BLaER1 treated with 17β-estradiol and CSF1 and Interleukin-3, amounts not matched to agents 10 nM and 100 nM (cell line): ENCODE results near the gene CETP.
"Not testable (repeated sequence)": the region's sequence is repeated elsewhere in the genome, so short reads cannot be mapped to it uniquely, and the experiment has no call there.

ENCODE experiments used
- H3K27ac ChIP-seq, 11 experiments: shearing (Covaris generic); formaldehyde crosslinking; 2 replicates each; pipeline ENCODE4 v1.8.1; 2022
- H3K27me3 ChIP-seq, 11 experiments: shearing (Covaris generic); formaldehyde crosslinking; 2 replicates each; pipeline ENCODE4 v1.8.1; 2022
- H3K36me3 ChIP-seq, 11 experiments: shearing (Covaris generic); formaldehyde crosslinking; 2 replicates each; pipeline ENCODE4 v1.8.1; 2022
- H3K4me1 ChIP-seq, 10 experiments: shearing (Covaris generic); formaldehyde crosslinking; 2 replicates each; pipeline ENCODE4 v1.8.1; 2022
- H3K4me2 ChIP-seq, 11 experiments: shearing (Covaris generic); formaldehyde crosslinking; 2 replicates each; pipeline ENCODE4 v1.8.1; 2022
- H3K4me3 ChIP-seq, 10 experiments: shearing (Covaris generic); formaldehyde crosslinking; 2 replicates each; pipeline ENCODE4 v1.8.1; 2022
- H3K9ac ChIP-seq, 11 experiments: shearing (Covaris generic); formaldehyde crosslinking; 2 replicates each; pipeline ENCODE4 v1.8.1; 2022
- H3K9me3 ChIP-seq, 11 experiments: shearing (Covaris generic); formaldehyde crosslinking; replicated peaks in 1 of 11; 2 replicates each; pipeline ENCODE4 v1.8.1; 2022
- H4K20me1 ChIP-seq, 11 experiments: shearing (Covaris generic); formaldehyde crosslinking; 2 replicates each; pipeline ENCODE4 v1.8.1; 2022
- Cebpa-rat ChIP-seq, 11 experiments: shearing (Covaris generic); IDR thresholded peaks; 2 replicates each; pipeline ENCODE4 v1.8.1; 2022

The CETP gene

GRCh38 chr16:56970934-56971767 is 9.4 kb downstream of the CETP start:
- H3K4me3 ChIP-seq, result no peak overlapping the region
- peak overlapping the region in 10 of 11 experiments; percentile 23 to 86 (median 74); a peak in 19 of 22 replicates for H3K4me2 ChIP-seq
- peak overlapping the region in 4 of 11 experiments; percentile 37 to 61 (median 48); a peak in 7 of 22 replicates for H3K27ac ChIP-seq
- H4K20me1 ChIP-seq, result no peaks in the 10 kb centered on the region
- no peaks in the 10 kb centered on the region for H3K9me3 ChIP-seq
- H3K4me1 ChIP-seq, result peaks cover 33 to 85% (median 71%) of the 10 kb centered on the region in 10 experiments
- no peaks in the 10 kb centered on the region for H3K27me3 ChIP-seq
- no peak for TF ChIP-seq Cebpa-rat (IDR thresholded peaks at IDR 0.05)
- H3K36me3 ChIP-seq, result no peaks in the 10 kb centered on the region
- peak overlapping the region in 4 of 11 experiments; percentile 13 to 54 (median 34); a peak in 6 of 22 replicates for H3K9ac ChIP-seq

DNA sequence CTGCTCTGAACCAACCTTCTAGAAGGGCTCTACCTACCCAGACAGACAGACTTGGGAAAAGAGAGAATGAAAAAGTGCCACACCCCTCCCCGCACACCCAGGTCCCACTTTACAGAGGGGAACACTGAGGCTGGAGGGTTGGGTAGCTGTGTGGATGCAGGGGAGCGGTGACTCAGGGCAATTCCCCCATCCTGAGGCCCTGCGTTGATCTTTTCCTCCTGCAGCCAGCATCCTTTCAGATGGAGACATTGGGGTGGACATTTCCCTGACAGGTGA is 10.0 kb downstream of the CETP start:
- no peak overlapping the region for H3K4me3 ChIP-seq

DNA sequence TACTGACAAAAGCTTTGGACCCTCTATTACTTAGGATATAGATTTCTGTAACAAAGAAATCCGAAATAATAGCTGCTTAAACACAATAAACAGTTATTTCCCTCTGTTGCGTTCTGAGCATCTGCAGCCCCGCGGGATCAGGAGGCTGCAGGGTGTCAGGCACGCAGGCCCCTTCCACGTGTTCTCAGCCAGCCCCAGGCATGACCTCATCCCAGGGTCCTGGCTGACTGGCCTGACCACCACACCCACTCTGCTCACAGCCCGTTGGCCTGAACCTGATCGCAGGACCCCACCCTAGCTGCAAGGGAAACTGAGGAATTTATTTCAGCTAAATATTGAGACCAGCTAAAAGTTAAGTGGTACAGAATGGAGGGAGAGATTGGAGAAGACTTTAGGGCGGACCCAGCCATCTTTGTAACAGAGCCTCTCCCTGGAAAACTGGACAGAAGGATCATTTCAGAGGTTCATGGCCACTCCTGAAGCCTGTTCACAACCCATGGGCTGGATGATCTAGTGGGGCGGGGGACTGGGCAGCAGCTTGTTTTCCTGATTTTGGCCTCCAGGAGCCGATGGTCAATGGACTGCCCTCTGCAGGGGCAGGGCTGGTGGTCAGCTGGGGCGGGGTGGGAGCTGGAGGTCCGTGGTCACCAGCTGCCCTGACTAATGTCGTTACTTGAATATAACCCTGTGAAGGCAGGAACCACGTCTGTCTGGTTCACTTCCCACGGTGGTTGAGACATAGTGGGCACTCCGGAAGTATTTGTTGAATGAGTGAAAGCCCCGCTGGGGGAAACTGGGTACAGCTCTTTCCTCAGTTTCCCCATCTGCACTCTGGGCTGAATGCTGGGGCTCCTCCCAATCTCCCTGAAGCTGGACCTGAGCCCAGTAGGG is 10.9 kb downstream of the CETP start:
- Histone ChIP-seq H3K27me3 (no peaks in the 10 kb centered on the region), H3K27ac (peak overlapping the region in 8 of 11 experiments; percentile 12 to 61 (median 34); a peak in 11 of 22 replicates), H4K20me1 (no peaks in the 10 kb centered on the region), H3K9me3 (no peaks in the 10 kb centered on the region), H3K4me1 (peaks cover 24 to 79% (median 66%) of the 10 kb centered on the region in 10 experiments), H3K36me3 (no peaks in the 10 kb centered on the region), H3K9ac (peak overlapping the region in 3 of 11 experiments; percentile 23 to 50 (median 29); a peak in 3 of 22 replicates), H3K4me2 (peak overlapping the region; percentile 40 to 86 (median 74)), H3K4me3 (no peak overlapping the region)
- TF ChIP-seq Cebpa-rat (IDR thresholded peaks at IDR 0.05), result no peak

More for the DNA sequence above, 10.0 kb downstream of the CETP start:
- Histone ChIP-seq H4K20me1 (no peaks in the 10 kb centered on the region), H3K4me2 (peak overlapping the region in 10 of 11 experiments; percentile 23 to 86 (median 74); a peak in 18 of 22 replicates), H3K4me1 (peaks cover 30 to 82% (median 68%) of the 10 kb centered on the region in 10 experiments), H3K27ac (peak overlapping the region in 4 of 11 experiments; percentile 37 to 61 (median 48); a peak in 7 of 22 replicates), H3K27me3 (no peaks in the 10 kb centered on the region), H3K9ac (peak overlapping the region in 4 of 11 experiments; percentile 13 to 54 (median 34); a peak in 5 of 22 replicates), H3K9me3 (no peaks in the 10 kb centered on the region), H3K36me3 (no peaks in the 10 kb centered on the region)
- no peak for TF ChIP-seq Cebpa-rat (IDR thresholded peaks at IDR 0.05)

GRCh38 chr16:56973294-56973689 is 11.5 kb downstream of the CETP start:
- peak overlapping the region; percentile 40 to 86 (median 74) for H3K4me2 ChIP-seq
- peak overlapping the region in 7 of 11 experiments; percentile 22 to 61 (median 37); a peak in 8 of 22 replicates for H3K27ac ChIP-seq
- H3K4me1 ChIP-seq, result peaks cover 27 to 79% (median 66%) of the 10 kb centered on the region in 10 experiments
- H3K27me3 ChIP-seq, result no peaks in the 10 kb centered on the region
- no peak for TF ChIP-seq Cebpa-rat (IDR thresholded peaks at IDR 0.05)
- peak overlapping the region in 1 of 11 experiments; percentile 18; a peak in 1 of 22 replicates for H3K9ac ChIP-seq
- H3K4me3 ChIP-seq, result no peak overlapping the region
- H3K36me3 ChIP-seq, result no peaks in the 10 kb centered on the region
- H3K9me3 ChIP-seq, result no peaks in the 10 kb centered on the region
- no peaks in the 10 kb centered on the region for H4K20me1 ChIP-seq

GRCh38 chr16:56973899-56974298 is 12.1 kb downstream of the CETP start:
- not testable (repeated sequence) for H3K9ac ChIP-seq, H4K20me1 ChIP-seq, H3K4me3 ChIP-seq, H3K9me3 ChIP-seq, H3K36me3 ChIP-seq, H3K27me3 ChIP-seq
- H3K4me1 ChIP-seq, result peaks cover 28 to 82% (median 71%) of the 10 kb centered on the region in 10 experiments
- peak overlapping the region in 1 of 11 experiments; percentile 61; a peak in 1 of 22 replicates for H3K27ac ChIP-seq
- peak overlapping the region in 9 of 11 experiments; percentile 43 to 86 (median 74); a peak in 13 of 22 replicates for H3K4me2 ChIP-seq

DNA sequence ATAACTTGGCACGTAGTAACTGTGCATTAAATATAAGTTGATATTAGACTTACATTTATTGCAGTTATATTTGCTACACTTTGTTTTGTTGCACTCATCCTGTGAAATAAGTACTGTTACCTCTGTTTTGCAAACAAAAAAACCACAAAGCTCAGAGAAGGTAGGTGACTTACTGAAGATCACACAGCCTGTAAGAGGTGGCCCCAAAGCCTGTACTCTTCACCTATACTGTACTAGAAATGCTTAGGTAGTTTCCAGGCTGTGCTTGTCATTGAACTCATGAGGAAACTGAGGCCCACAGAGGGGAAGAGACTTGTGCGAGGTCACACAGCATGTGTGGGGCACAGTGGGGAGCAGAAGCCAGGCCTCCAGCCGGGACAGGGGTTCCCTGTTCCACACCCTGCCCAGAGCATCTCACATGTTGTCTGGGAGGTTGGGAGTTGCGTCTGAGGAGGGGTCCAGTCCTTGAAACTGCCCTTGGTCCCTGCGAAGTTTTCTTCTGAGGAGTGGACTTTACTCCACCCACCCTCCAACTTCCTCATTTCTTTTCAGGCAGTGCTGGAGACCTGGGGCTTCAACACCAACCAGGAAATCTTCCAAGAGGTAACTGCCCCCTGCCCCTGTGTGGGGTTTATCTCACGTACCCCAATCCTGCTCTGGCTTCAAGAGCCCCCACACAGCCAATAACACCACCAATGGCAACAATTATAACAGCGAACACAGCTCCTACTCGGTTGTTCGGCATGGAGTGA is 13.0 kb downstream of the CETP start:
- no peaks in the 10 kb centered on the region for H4K20me1 ChIP-seq

DNA sequence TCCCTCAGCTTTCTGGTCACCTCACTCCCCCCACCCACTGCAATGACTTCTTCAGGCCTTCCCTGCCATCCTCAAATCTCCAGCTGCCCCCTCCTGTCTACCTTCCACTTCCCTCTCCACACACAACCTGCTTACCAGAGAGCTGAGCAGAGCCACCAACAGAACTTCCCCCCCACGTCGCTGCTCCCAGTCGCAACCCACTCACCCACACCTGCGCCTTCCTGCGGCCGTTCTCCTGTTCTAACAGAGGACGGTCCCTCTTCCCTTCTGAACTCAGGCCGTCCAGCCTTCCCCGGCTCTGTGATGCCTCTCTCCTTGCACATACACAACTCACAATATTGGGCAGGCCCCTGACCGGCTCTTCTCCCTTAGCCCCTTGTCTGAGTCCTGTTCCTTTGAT is 14.0 kb downstream of the CETP start:
- Histone ChIP-seq H3K9me3 (peaks cover 0 to 11% (median 0%) of the 10 kb centered on the region in 11 experiments; a peak in 6 of 22 replicates), H3K27me3 (no peaks in the 10 kb centered on the region), H3K27ac (no peak overlapping the region), H3K4me2 (peak overlapping the region in 8 of 11 experiments; percentile 14 to 60 (median 38); a peak in 9 of 22 replicates), H3K4me1 (peaks cover 39 to 88% (median 83%) of the 10 kb centered on the region in 10 experiments), H4K20me1 (no peaks in the 10 kb centered on the region), H3K36me3 (no peaks in the 10 kb centered on the region), H3K9ac (no peak overlapping the region), H3K4me3 (no peak overlapping the region)
- TF ChIP-seq Cebpa-rat (IDR thresholded peaks at IDR 0.05), result no peak

More for the DNA sequence above, 13.0 kb downstream of the CETP start:
- no peak for TF ChIP-seq Cebpa-rat (IDR thresholded peaks at IDR 0.05)
- peaks cover 30 to 84% (median 79%) of the 10 kb centered on the region in 10 experiments for H3K4me1 ChIP-seq
- no peaks in the 10 kb centered on the region for H3K36me3 ChIP-seq
- no peak overlapping the region for H3K4me3 ChIP-seq
- H3K4me2 ChIP-seq, result peak overlapping the region; percentile 14 to 60 (median 39); a peak in 20 of 22 replicates
- H3K9ac ChIP-seq, result 0 out of 22 replicates have a peak overlapping the region, but pooled peaks of 1 of the 11 experiments have one; percentile 33
- peaks cover 0 to 4% (median 0%) of the 10 kb centered on the region in 11 experiments; a peak in 4 of 22 replicates for H3K9me3 ChIP-seq
- peak overlapping the region in 1 of 11 experiments; percentile 4; a peak in 1 of 22 replicates for H3K27ac ChIP-seq
- no peaks in the 10 kb centered on the region for H3K27me3 ChIP-seq

GRCh38 chr16:56977216-56977615 is 15.5 kb downstream of the CETP start:
- 0 out of 22 replicates have a peak overlapping the region, but pooled peaks of 1 of the 11 experiments have one; percentile 55 for H3K4me2 ChIP-seq
- TF ChIP-seq Cebpa-rat (IDR thresholded peaks at IDR 0.05), result no peak
- no peak overlapping the region for H3K4me3 ChIP-seq
- peaks cover 54 to 88% (median 83%) of the 10 kb centered on the region in 10 experiments for H3K4me1 ChIP-seq
- peak overlapping the region in 1 of 11 experiments; percentile 10; a peak in 1 of 22 replicates for H3K27ac ChIP-seq
- no peaks in the 10 kb centered on the region for H3K27me3 ChIP-seq
- H4K20me1 ChIP-seq, result no peaks in the 10 kb centered on the region
- peaks cover 0 to 11% (median 0%) of the 10 kb centered on the region in 11 experiments; a peak in 6 of 22 replicates for H3K9me3 ChIP-seq
- H3K36me3 ChIP-seq, result no peaks in the 10 kb centered on the region
- no peak overlapping the region for H3K9ac ChIP-seq
